Fibroblast of the aortic adventitia (primary cell): ENCODE data around the gene MTARC1. TPM values are rescaled to one million over a fixed set of nuclear protein-coding genes. Genes with fewer than 3 reads are reported as not detected.

Source experiments
- DNase-seq: peaks from one replicate; pipeline ENCODE4 v3.0.0-alpha.2; 2010; ENCODE audit warnings: low read depth
- H3K4me3 ChIP-seq: 2 replicates; pipeline ENCODE4 v1.5.1; 2011; ENCODE audit warnings: low read depth, mild to moderate bottlenecking, control low read depth, low read length, moderate library complexity
- CTCF ChIP-seq: IDR thresholded peaks from 2 replicates; pipeline ENCODE4 v1.5.1; 2011; ENCODE audit warnings: mild to moderate bottlenecking, low read length, control low read depth, inconsistent platforms; ENCODE audit not compliant: insufficient read depth
- total RNA-seq: library from RNA; depleted of rRNA; stranded (reverse); fragments of >200 nt; gene quantifications from 2 replicates; pipeline ENCODE4 v1.2.3, GENCODE V29; 2012; ENCODE audit warnings: low replicate concordance

MTARC1 gene
- total RNA-seq, 1 donor = 0.72 TPM

- TF ChIP-seq CTCF = no peak
Measured at GRCh38 chr1:220788900-220789299, 2.2 kb downstream of the MTARC1 start.

GRCh38 chr1:220789532-220790147 is 2.9 kb downstream of the MTARC1 start:
- no peak for DNase-seq
- TF ChIP-seq CTCF = no peak
- no peak overlapping the region for H3K4me3 ChIP-seq

More at GRCh38 chr1:220788900-220789299, 2.2 kb downstream of the MTARC1 start:
- no peak overlapping the region for H3K4me3 ChIP-seq
- DNase-seq = no peak

- DNase-seq = no peak
- no peak overlapping the region for H3K4me3 ChIP-seq
- TF ChIP-seq CTCF = no peak
Measured at GRCh38 chr1:220791285-220791684, 4.6 kb downstream of the MTARC1 start.

- no peak for DNase-seq
- H3K4me3 ChIP-seq = no peak overlapping the region
- TF ChIP-seq CTCF = no peak
Measured at GRCh38 chr1:220791956-220792355, 5.2 kb downstream of the MTARC1 start.

GRCh38 chr1:220796530-220796929 is 9.8 kb downstream of the MTARC1 start:
- no peak for DNase-seq
- no peak overlapping the region for H3K4me3 ChIP-seq
- TF ChIP-seq CTCF = no peak

GRCh38 chr1:220797044-220797443 is 10.3 kb downstream of the MTARC1 start:
- no peak for TF ChIP-seq CTCF
- H3K4me3 ChIP-seq = no peak overlapping the region
- DNase-seq = no peak

GRCh38 chr1:220797553-220797952 is 10.8 kb downstream of the MTARC1 start:
- DNase-seq = no peak
- no peak for TF ChIP-seq CTCF

More at GRCh38 chr1:220797553-220797952, 10.8 kb downstream of the MTARC1 start:
- no peak overlapping the region for H3K4me3 ChIP-seq
